HFF-Myc (cell line): Measurements from ENCODE around the gene ERVFRD-1.

ENCODE experiments used
- DNase-seq: peaks from one replicate; pipeline ENCODE4 v3.0.0-alpha.2; 2011; ENCODE audit warnings: low read depth; ENCODE audit errors: extremely low read depth
- H3K4me3 ChIP-seq: replicated peaks from 2 replicates; pipeline ENCODE4 v1.5.1; 2011; ENCODE audit warnings: low read depth, mild to moderate bottlenecking, control low read depth, low read length
- TF ChIP-seq, protein P1 (sequence below): IDR thresholded peaks from 2 replicates; pipeline ENCODE4 v1.5.1; 2012; ENCODE audit warnings: mild to moderate bottlenecking, low read depth, low read length, control low read depth; ENCODE audit errors: missing control alignments

ERVFRD-1 gene

DNA sequence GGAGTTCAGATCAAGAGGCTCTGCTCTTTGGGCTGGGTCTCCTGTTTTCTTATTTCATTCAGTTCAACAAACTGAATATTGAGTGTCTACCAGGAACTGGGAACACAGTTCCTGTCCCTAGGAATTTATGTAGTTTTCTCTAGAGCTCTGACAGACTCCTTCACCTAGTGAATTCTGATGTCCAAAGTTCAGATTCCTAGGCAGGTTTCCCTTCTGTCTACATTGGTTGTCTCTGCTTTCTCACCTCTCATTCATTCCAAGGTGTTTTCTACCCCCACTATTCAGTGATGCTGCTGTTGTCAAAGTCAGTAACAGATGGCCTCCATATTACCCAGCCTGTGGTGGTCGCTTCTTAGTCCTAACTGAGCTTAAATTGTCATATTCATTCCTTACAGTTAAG lies 13.5 kb downstream of the ERVFRD-1 start:
- H3K4me3 ChIP-seq: no peak overlapping the region
- TF ChIP-seq, protein P1, sequence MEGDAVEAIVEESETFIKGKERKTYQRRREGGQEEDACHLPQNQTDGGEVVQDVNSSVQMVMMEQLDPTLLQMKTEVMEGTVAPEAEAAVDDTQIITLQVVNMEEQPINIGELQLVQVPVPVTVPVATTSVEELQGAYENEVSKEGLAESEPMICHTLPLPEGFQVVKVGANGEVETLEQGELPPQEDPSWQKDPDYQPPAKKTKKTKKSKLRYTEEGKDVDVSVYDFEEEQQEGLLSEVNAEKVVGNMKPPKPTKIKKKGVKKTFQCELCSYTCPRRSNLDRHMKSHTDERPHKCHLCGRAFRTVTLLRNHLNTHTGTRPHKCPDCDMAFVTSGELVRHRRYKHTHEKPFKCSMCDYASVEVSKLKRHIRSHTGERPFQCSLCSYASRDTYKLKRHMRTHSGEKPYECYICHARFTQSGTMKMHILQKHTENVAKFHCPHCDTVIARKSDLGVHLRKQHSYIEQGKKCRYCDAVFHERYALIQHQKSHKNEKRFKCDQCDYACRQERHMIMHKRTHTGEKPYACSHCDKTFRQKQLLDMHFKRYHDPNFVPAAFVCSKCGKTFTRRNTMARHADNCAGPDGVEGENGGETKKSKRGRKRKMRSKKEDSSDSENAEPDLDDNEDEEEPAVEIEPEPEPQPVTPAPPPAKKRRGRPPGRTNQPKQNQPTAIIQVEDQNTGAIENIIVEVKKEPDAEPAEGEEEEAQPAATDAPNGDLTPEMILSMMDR: no peak
- no peak for DNase-seq

- DNase-seq: no peak
- TF ChIP-seq, protein P1: no peak
Observed at GRCh38 chr6:11097476-11097875, 14.0 kb downstream of the ERVFRD-1 start.

DNA sequence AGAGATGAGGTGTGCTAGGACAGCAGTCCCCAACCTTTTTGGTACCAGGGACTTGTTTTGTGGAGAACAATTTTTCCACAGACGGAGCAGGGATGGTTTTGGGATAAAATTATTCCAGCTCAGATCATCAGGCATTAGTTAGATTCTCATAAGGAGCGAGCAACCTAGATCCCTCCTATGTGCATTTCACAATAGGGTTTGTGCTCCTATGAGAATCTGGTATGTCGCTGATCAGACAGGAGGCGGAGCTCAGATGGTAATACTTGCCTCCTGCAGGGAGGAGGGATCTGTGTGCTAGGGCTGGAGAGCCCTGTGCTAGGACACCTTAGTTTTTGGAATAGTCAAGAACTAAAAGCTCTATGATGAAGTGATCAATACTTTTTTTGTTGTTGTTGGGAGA lies 15.4 kb downstream of the ERVFRD-1 start:
- H3K4me3 ChIP-seq: peak overlapping the region; percentile 80
- no peak for DNase-seq
- TF ChIP-seq, protein P1: no peak

More at GRCh38 chr6:11097476-11097875, 14.0 kb downstream of the ERVFRD-1 start:
- H3K4me3 ChIP-seq: no peak overlapping the region

GRCh38 chr6:11094941-11095340 lies 16.6 kb downstream of the ERVFRD-1 start:
- TF ChIP-seq, protein P1: no peak
- no peak for DNase-seq
- H3K4me3 ChIP-seq: peak overlapping the region; percentile 80

GRCh38 chr6:11094411-11094851 lies 17.1 kb downstream of the ERVFRD-1 start:
- DNase-seq: no peak
- TF ChIP-seq, protein P1: no peak
- peak overlapping the region; percentile 80 for H3K4me3 ChIP-seq

GRCh38 chr6:11093626-11094410 lies 17.7 kb downstream of the ERVFRD-1 start, which contains the start of gene SMIM13:
Gene SMIM13 (plus strand): TSS chr6:11093834. CDS start chr6:11094314, 480 bp downstream.
- peak within 1 kb of the TSS; percentile 80 for H3K4me3 ChIP-seq
- TF ChIP-seq, protein P1: peak; percentile 22
- DNase-seq: peak; percentile 93
